ENCODE measurements around the gene DLGAP1. TPM values are rescaled to one million over a fixed set of nuclear protein-coding genes. Genes with fewer than 3 reads are reported as not detected.

The DLGAP1 gene
- total RNA-seq, 1 donor from 2014 or later = 18.5 TPM

DNA sequence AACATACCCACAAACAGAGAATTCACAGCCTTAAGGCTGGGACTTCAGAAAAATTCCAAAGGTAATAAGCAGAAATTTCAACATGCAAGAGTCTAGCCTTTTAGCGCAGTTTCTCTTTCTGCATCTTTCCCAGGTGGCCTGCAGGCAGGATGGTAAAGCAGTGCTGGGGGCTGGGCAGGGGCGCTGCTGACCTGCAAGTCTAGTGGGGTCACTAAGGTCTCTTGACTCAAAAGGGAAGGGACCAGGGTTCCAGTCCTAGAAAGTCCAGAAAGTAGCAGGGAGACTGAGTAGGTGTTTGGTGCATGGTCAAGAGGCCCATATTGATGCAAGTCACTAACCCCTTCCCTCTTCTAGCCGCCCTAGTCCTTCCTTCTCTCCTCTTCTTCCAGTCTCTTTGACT, 835.9 kb downstream of the DLGAP1 start:
- Mint-ChIP-seq H3K4me1 (peaks cover 66% of the 10 kb centered on the region), H3K4me3 (no peak overlapping the region), H3K27me3 (ENCODE audit: insufficient read depth, low read depth) (peaks cover 8% of the 10 kb centered on the region), H3K36me3 (peaks cover 1% of the 10 kb centered on the region), H3K9me3 (no peaks in the 10 kb centered on the region), H3K27ac (no peak overlapping the region)
- Histone ChIP-seq H2AFZ (replicated peaks) (no peak overlapping the region), H3K27ac (no peak overlapping the region), H3K27me3 (no peaks in the 10 kb centered on the region), H3K9ac (no peak overlapping the region), H3K9me3 (ENCODE audit: low read depth) (no peaks in the 10 kb centered on the region), H3K4me2 (no peak overlapping the region), H3K4me3 (no peak overlapping the region), H3F3A (ENCODE audit: low read depth) (peaks cover 36% of the 10 kb centered on the region), H3K79me2 (ENCODE audit: low read depth) (no peaks in the 10 kb centered on the region), H3K4me1 (peaks cover 36% of the 10 kb centered on the region), H3K36me3 (no peaks in the 10 kb centered on the region), H4K20me1 (ENCODE audit: low read depth) (no peaks in the 10 kb centered on the region)
- DNase-seq (ENCODE audit: low spot score) = no peak
- TF ChIP-seq, protein P1, sequence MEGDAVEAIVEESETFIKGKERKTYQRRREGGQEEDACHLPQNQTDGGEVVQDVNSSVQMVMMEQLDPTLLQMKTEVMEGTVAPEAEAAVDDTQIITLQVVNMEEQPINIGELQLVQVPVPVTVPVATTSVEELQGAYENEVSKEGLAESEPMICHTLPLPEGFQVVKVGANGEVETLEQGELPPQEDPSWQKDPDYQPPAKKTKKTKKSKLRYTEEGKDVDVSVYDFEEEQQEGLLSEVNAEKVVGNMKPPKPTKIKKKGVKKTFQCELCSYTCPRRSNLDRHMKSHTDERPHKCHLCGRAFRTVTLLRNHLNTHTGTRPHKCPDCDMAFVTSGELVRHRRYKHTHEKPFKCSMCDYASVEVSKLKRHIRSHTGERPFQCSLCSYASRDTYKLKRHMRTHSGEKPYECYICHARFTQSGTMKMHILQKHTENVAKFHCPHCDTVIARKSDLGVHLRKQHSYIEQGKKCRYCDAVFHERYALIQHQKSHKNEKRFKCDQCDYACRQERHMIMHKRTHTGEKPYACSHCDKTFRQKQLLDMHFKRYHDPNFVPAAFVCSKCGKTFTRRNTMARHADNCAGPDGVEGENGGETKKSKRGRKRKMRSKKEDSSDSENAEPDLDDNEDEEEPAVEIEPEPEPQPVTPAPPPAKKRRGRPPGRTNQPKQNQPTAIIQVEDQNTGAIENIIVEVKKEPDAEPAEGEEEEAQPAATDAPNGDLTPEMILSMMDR (IDR thresholded peaks at IDR 0.05) = no peak
- no peak for TF ChIP-seq EZH2 (IDR thresholded peaks at IDR 0.05)
- no peak for TF ChIP-seq EZH2phosphoT487 (IDR thresholded peaks at IDR 0.05)

DNA sequence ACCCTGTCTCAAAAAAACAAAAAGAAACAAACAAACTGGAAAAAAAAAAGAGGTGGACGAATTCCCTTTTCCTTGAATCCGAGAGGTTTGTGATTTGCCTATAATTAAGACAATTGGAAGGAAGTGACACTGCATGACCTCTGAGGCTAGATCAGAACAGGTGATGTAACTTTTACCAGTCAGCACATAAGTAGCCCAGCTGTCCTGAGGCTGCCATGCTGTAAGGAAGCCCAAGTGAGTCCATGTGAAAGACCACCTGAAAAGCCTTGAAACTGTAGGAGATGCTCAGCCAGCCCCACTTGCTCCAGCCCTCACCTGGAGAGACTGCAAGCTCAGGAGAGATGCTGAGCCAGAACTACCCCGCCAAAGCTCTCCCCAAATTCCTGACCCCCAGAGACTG, 838.4 kb downstream of the DLGAP1 start:
- H3K4me3 ChIP-seq = no peak overlapping the region
- no peak overlapping the region for H2AFZ ChIP-seq (replicated peaks)
- peaks cover 26% of the 10 kb centered on the region for H3F3A ChIP-seq (ENCODE audit: low read depth)
- Mint-ChIP-seq H3K27ac (no peak overlapping the region), H3K36me3 (peaks cover 1% of the 10 kb centered on the region), H3K4me1 (peaks cover 54% of the 10 kb centered on the region), H3K9me3 (no peaks in the 10 kb centered on the region), H3K27me3 (ENCODE audit: insufficient read depth, low read depth) (peaks cover 5% of the 10 kb centered on the region), H3K4me3 (no peak overlapping the region)
- no peak overlapping the region for H3K4me2 ChIP-seq
- H3K36me3 ChIP-seq = no peaks in the 10 kb centered on the region
- H4K20me1 ChIP-seq (ENCODE audit: low read depth) = no peaks in the 10 kb centered on the region
- no peaks in the 10 kb centered on the region for H3K27me3 ChIP-seq
- no peak overlapping the region for H3K9ac ChIP-seq
- H3K9me3 ChIP-seq (ENCODE audit: low read depth) = no peaks in the 10 kb centered on the region
- peaks cover 26% of the 10 kb centered on the region for H3K4me1 ChIP-seq
- TF ChIP-seq, protein P1 (IDR thresholded peaks at IDR 0.05) = no peak
- no peak for TF ChIP-seq EZH2 (IDR thresholded peaks at IDR 0.05)
- TF ChIP-seq EZH2phosphoT487 (IDR thresholded peaks at IDR 0.05) = no peak
- no peak for DNase-seq (ENCODE audit: low spot score)
- H3K79me2 ChIP-seq (ENCODE audit: low read depth) = no peaks in the 10 kb centered on the region
- no peak overlapping the region for H3K27ac ChIP-seq

DNA sequence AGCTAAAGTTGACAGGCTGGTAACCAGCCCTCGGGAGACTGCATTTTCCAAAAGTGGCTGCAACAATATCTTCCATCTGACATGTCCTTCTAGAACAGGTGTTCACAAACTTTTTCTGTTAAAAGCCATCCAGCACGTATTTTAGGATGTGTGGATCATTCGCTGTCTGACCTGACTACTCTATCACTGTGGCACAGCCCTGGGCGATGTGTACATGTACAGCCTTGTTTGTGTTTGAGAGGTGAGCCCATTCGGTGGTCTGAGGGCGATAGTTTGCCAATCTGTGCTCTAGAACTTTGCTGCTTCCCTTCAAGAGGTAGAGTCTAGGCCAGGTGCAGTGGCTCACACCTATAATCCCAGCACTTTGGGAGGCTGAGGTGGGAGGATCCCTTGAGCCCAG, 839.0 kb downstream of the DLGAP1 start:
- peaks cover 30% of the 10 kb centered on the region for H3K4me1 ChIP-seq
- no peak for DNase-seq (ENCODE audit: low spot score)
- no peak overlapping the region for H3K9ac ChIP-seq
- H3K27me3 ChIP-seq = no peaks in the 10 kb centered on the region
- no peaks in the 10 kb centered on the region for H3K79me2 ChIP-seq (ENCODE audit: low read depth)
- Mint-ChIP-seq H3K27me3 (ENCODE audit: insufficient read depth, low read depth) (peaks cover 3% of the 10 kb centered on the region), H3K4me1 (peaks cover 54% of the 10 kb centered on the region), H3K4me3 (no peak overlapping the region), H3K36me3 (peaks cover 3% of the 10 kb centered on the region), H3K27ac (peak overlapping the region; percentile 79), H3K9me3 (no peaks in the 10 kb centered on the region)
- no peaks in the 10 kb centered on the region for H3K9me3 ChIP-seq (ENCODE audit: low read depth)
- no peaks in the 10 kb centered on the region for H3K36me3 ChIP-seq
- H3F3A ChIP-seq (ENCODE audit: low read depth) = peaks cover 32% of the 10 kb centered on the region
- H2AFZ ChIP-seq (replicated peaks) = no peak overlapping the region
- H3K4me3 ChIP-seq = no peak overlapping the region
- no peak overlapping the region for H3K27ac ChIP-seq
- TF ChIP-seq EZH2 (IDR thresholded peaks at IDR 0.05) = no peak
- TF ChIP-seq, protein P1 (IDR thresholded peaks at IDR 0.05) = no peak
- no peak for TF ChIP-seq EZH2phosphoT487 (IDR thresholded peaks at IDR 0.05)
- no peak overlapping the region for H3K4me2 ChIP-seq
- H4K20me1 ChIP-seq (ENCODE audit: low read depth) = no peaks in the 10 kb centered on the region
